Right atrium auricular region (tissue), 2 donors: ENCODE measurements around the gene ATXN2. TPM values are rescaled to one million over a fixed set of nuclear protein-coding genes. Genes with fewer than 3 reads are reported as not detected.

Source experiments
- DNase-seq: peaks from one replicate; pipeline ENCODE4 v3.0.0-alpha.2; 2019; ENCODE audit warnings: low spot score
- H3K27ac ChIP-seq, 2 donors: fragments of 200-600 bp; sonication (generic); 1 replicate in 1 of 2; 2 replicates in 1 of 2; pipeline ENCODE4 v1.5.1; 2016 to 2019
- H3K27me3 ChIP-seq, 2 donors: fragments of 200-600 bp; sonication (generic); one replicate each; pipeline versions ENCODE4 v1.5.1 to v1.6.0; 2017 to 2019
- H3K36me3 ChIP-seq: fragments of 200-600 bp; sonication (generic); one replicate; pipeline ENCODE4 v1.5.1; 2016
- H3K4me1 ChIP-seq, 2 donors: fragments of 200-600 bp; sonication (generic); one replicate each; pipeline versions ENCODE4 v1.5.1 to v1.6.0; 2017 to 2019
- H3K4me3 ChIP-seq, 2 donors: fragments of 200-600 bp; sonication (generic); 1 replicate in 1 of 2; 2 replicates in 1 of 2; pipeline ENCODE4 v1.5.1; 2017 to 2019; ENCODE audit warnings: mild to moderate bottlenecking in 1 of 2, moderate library complexity in 1 of 2
- H3K9me3 ChIP-seq, 2 donors: fragments of 200-600 bp; sonication (generic); one replicate each; pipeline ENCODE4 v1.5.1; 2019
- CTCF ChIP-seq, 2 donors: fragments of 200-600 bp; sonication (generic); IDR thresholded peaks; one replicate each; pipeline ENCODE4 v1.5.1; 2019; ENCODE audit warnings: antibody characterized with exemption in 2 of 2
- total RNA-seq, 2 donors: library from RNA; depleted of rRNA; stranded (reverse); fragments of >200 nt; gene quantifications; one replicate each; pipeline ENCODE4 v1.1.0, GENCODE V29; 2016

The ATXN2 gene
- total RNA-seq, 2 donors from 2014 or later = 33.4 to 36.6 TPM

- no peak for DNase-seq
- TF ChIP-seq CTCF (IDR thresholded peaks at IDR 0.05) = no peak
- Histone ChIP-seq H3K4me1 (peaks cover 0 to 24% of the 10 kb centered on the region in 2 donors), H3K27me3 (no peaks in the 10 kb centered on the region), H3K27ac (no peak overlapping the region), H3K9me3 (no peaks in the 10 kb centered on the region), H3K4me3 (no peak overlapping the region), H3K36me3 (peaks cover 17% of the 10 kb centered on the region)
These were observed 41.4 kb upstream of the ATXN2 start for GRCh38 chr12:111640506-111640905.

- Histone ChIP-seq H3K27me3 (no peaks in the 10 kb centered on the region), H3K4me1 (peaks cover 0 to 24% of the 10 kb centered on the region in 2 donors), H3K9me3 (no peaks in the 10 kb centered on the region), H3K36me3 (peaks cover 5% of the 10 kb centered on the region), H3K4me3 (no peak overlapping the region), H3K27ac (no peak overlapping the region)
- no peak for DNase-seq
- TF ChIP-seq CTCF (IDR thresholded peaks at IDR 0.05) = no peak
These were observed 39.4 kb upstream of the ATXN2 start for GRCh38 chr12:111638556-111638955.

- H3K4me3 ChIP-seq = peak overlapping the region in 1 of 2 donors; percentile 17
- H3K36me3 ChIP-seq = no peaks in the 10 kb centered on the region
- DNase-seq = peak; percentile 72
- no peak for TF ChIP-seq CTCF (IDR thresholded peaks at IDR 0.05)
- no peaks in the 10 kb centered on the region for H3K9me3 ChIP-seq
- H3K27ac ChIP-seq = peak overlapping the region; percentile 51 to 75
- no peaks in the 10 kb centered on the region for H3K27me3 ChIP-seq
- H3K4me1 ChIP-seq = peaks cover 0 to 20% of the 10 kb centered on the region in 2 donors
These were observed 37.3 kb upstream of the ATXN2 start for GRCh38 chr12:111636209-111636945.

- no peak for TF ChIP-seq CTCF (IDR thresholded peaks at IDR 0.05)
- Histone ChIP-seq H3K4me3 (no peak overlapping the region), H3K36me3 (no peaks in the 10 kb centered on the region), H3K4me1 (peaks cover 0 to 20% of the 10 kb centered on the region in 2 donors), H3K9me3 (no peaks in the 10 kb centered on the region), H3K27me3 (no peaks in the 10 kb centered on the region), H3K27ac (peak overlapping the region; percentile 51 to 75)
- no peak for DNase-seq
These were observed 36.4 kb upstream of the ATXN2 start for GRCh38 chr12:111635524-111635923.

GRCh38 chr12:111628505-111629260 is 29.6 kb upstream of the ATXN2 start:
- Histone ChIP-seq H3K27ac (no peak overlapping the region), H3K4me1 (no peaks in the 10 kb centered on the region), H3K9me3 (no peaks in the 10 kb centered on the region), H3K4me3 (no peak overlapping the region), H3K36me3 (no peaks in the 10 kb centered on the region), H3K27me3 (no peaks in the 10 kb centered on the region)
- no peak for DNase-seq
- no peak for TF ChIP-seq CTCF (IDR thresholded peaks at IDR 0.05)
